ENCODE data around the gene SPEF2.

DNA sequence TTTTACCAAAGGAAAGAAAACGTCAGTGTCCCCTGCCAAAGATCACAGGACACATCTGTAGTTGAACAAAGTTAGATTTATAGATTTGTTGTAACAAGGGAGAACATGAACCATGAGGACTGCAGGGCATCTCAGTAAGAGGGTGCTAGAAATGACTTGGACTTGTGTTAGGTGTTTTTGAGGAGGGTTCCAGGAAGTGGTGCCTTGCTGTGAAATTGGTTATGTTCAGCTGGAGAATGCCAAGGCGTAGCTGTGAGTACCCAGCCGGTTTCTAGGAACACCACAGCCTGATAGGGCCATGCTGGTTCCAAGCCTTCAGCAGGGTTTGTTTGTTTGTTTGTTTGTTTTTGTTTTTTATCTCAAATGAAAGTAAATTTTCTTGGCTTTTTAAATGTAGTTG lies 5.3 kb downstream of the SPEF2 start:
- TF ChIP-seq, protein P1, sequence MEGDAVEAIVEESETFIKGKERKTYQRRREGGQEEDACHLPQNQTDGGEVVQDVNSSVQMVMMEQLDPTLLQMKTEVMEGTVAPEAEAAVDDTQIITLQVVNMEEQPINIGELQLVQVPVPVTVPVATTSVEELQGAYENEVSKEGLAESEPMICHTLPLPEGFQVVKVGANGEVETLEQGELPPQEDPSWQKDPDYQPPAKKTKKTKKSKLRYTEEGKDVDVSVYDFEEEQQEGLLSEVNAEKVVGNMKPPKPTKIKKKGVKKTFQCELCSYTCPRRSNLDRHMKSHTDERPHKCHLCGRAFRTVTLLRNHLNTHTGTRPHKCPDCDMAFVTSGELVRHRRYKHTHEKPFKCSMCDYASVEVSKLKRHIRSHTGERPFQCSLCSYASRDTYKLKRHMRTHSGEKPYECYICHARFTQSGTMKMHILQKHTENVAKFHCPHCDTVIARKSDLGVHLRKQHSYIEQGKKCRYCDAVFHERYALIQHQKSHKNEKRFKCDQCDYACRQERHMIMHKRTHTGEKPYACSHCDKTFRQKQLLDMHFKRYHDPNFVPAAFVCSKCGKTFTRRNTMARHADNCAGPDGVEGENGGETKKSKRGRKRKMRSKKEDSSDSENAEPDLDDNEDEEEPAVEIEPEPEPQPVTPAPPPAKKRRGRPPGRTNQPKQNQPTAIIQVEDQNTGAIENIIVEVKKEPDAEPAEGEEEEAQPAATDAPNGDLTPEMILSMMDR (IDR thresholded peaks at IDR 0.05; ENCODE audit: low read depth, low read length, poor library complexity, severe bottlenecking): no peak
- no peak for TF ChIP-seq EZH2phosphoT487 (IDR thresholded peaks at IDR 0.05; ENCODE audit: borderline replicate concordance, low read length)

Data from DOHH2 (cell line).